ENCODE data around the gene CTNNBIP1. TPM values are rescaled to one million over a fixed set of nuclear protein-coding genes. Genes with fewer than 3 reads are reported as not detected.

The CTNNBIP1 gene
- total and polyA plus RNA-seq, 9 of the 15 experiments (the other 6 are each of a cell fraction or from before 2014, with no cell fraction given): 0.65 to 29.2 (median 14.7) TPM

- TF ChIP-seq ZNF318 (IDR thresholded peaks at IDR 0.05; ENCODE audit: borderline replicate concordance in 1 of 2, low read depth in 1 of 2): no peak
- TF ChIP-seq ZBTB17 (CRISPR knock-in tag; IDR thresholded peaks at IDR 0.05): no peak
Observed at GRCh38 chr1:9916452-9916851, 6.4 kb upstream of the CTNNBIP1 start (continued).
